ENCODE data around the gene KCNJ3.

Gene KCNJ3

GRCh38 chr2:154698296-154698720 is at the start of gene KCNJ3:
KCNJ3 (plus strand) TSS chr2:154698695; CDS start chr2:154698776, 81 bp downstream.
- TF ChIP-seq CTCF (IDR thresholded peaks at IDR 0.05; ENCODE audit: low read depth, low read length, missing control alignments): no peak
- DNase-seq (ENCODE audit: extremely low read depth, low read depth): no peak
- no peak within 1 kb of the TSS for H3K4me3 ChIP-seq (replicated peaks; ENCODE audit: low read depth, low read length)

GRCh38 chr2:154655499-154655898 is 43.0 kb upstream of the KCNJ3 start:
- DNase-seq (ENCODE audit: extremely low read depth, low read depth): no peak
- no peak overlapping the region for H3K4me3 ChIP-seq (replicated peaks; ENCODE audit: low read depth, low read length)
- TF ChIP-seq CTCF (IDR thresholded peaks at IDR 0.05; ENCODE audit: low read depth, low read length, missing control alignments): no peak

- TF ChIP-seq CTCF (IDR thresholded peaks at IDR 0.05; ENCODE audit: low read depth, low read length, missing control alignments): no peak
- DNase-seq (ENCODE audit: extremely low read depth, low read depth): no peak
- no peak overlapping the region for H3K4me3 ChIP-seq (replicated peaks; ENCODE audit: low read depth, low read length)
These were observed 39.6 kb upstream of the KCNJ3 start for GRCh38 chr2:154658854-154659253.

GRCh38 chr2:154664248-154664647 is 34.2 kb upstream of the KCNJ3 start:
- no peak for TF ChIP-seq CTCF (IDR thresholded peaks at IDR 0.05; ENCODE audit: low read depth, low read length, missing control alignments)
- H3K4me3 ChIP-seq (replicated peaks; ENCODE audit: low read depth, low read length): no peak overlapping the region
- DNase-seq (ENCODE audit: extremely low read depth, low read depth): no peak

- H3K4me3 ChIP-seq (replicated peaks; ENCODE audit: low read depth, low read length): no peak overlapping the region
- DNase-seq (ENCODE audit: extremely low read depth, low read depth): no peak
- TF ChIP-seq CTCF (IDR thresholded peaks at IDR 0.05; ENCODE audit: low read depth, low read length, missing control alignments): no peak
These were observed 28.4 kb upstream of the KCNJ3 start for GRCh38 chr2:154670083-154670482.

GRCh38 chr2:154673694-154674093 is 24.8 kb upstream of the KCNJ3 start:
- no peak overlapping the region for H3K4me3 ChIP-seq (replicated peaks; ENCODE audit: low read depth, low read length)
- no peak for DNase-seq (ENCODE audit: extremely low read depth, low read depth)
- TF ChIP-seq CTCF (IDR thresholded peaks at IDR 0.05; ENCODE audit: low read depth, low read length, missing control alignments): no peak

GRCh38 chr2:154677401-154677800 is 21.1 kb upstream of the KCNJ3 start:
- TF ChIP-seq CTCF (IDR thresholded peaks at IDR 0.05; ENCODE audit: low read depth, low read length, missing control alignments): no peak
- no peak for DNase-seq (ENCODE audit: extremely low read depth, low read depth)
- no peak overlapping the region for H3K4me3 ChIP-seq (replicated peaks; ENCODE audit: low read depth, low read length)
